Limb (tissue), 2 donors: ENCODE results near the gene PRTN3.
"Not testable (repeated sequence)": the region's sequence is repeated elsewhere in the genome, so short reads cannot be mapped to it uniquely, and the experiment has no call there.

Experiments used
- DNase-seq, 2 donors: peaks; one replicate each; pipeline ENCODE4 v3.0.0-alpha.2; 2016; ENCODE audit errors: extremely low spot score in 2 of 2

PRTN3 gene

DNA sequence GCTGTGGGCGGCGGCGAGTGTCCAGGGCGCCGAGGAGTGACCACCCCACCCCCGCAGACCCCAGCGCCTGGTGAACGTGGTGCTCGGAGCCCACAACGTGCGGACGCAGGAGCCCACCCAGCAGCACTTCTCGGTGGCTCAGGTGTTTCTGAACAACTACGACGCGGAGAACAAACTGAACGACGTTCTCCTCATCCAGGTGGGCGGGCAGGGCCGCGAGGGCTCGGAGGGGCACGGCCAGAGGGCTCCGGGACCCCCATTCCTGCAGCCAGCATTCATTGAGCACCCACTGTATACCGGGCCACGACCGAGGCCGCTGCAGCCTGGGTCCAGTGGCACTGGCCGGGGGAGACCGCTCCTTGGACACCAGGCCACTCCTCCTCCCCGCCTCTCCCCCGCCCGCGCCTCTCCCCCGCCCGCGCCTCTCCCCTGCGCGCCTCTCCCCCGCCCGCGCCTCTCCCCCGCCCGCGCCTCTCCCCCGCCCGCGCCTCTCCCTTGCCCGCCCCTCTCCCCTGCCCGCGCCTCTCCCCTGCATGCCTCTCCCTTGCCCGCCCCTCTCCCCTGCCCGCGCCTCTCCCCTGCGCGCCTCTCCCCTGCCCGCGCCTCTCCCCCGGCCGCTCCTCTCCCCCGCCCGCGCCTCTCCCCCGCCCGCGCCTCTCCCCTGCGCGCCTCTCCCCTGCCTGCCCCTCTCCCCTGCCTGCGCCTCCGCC is 3.2 kb downstream of the PRTN3 start:
- peak in 1 of 2 donors; percentile 34 for DNase-seq

DNA sequence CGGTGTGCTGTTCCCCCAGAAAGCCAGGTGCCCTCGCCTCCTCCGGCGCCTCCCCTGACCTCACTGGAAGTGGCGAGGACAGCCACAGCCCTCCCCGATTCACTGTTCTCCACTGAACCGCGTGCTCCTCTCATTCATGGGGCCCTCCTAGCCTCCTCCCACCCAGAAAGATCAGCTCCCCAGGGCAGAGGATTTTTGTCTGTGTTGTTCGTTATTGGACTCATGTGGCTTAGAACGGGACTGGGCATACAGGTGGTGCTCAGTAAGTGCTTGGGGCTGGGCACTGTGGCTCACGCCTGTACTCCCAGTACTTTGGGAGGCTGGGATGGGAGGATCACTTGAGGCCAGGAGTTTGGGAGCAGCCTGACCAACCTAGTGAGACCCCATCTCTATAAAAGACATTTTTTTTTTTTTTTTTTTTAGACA is 3.8 kb downstream of the PRTN3 start:
- no peak for DNase-seq

DNA sequence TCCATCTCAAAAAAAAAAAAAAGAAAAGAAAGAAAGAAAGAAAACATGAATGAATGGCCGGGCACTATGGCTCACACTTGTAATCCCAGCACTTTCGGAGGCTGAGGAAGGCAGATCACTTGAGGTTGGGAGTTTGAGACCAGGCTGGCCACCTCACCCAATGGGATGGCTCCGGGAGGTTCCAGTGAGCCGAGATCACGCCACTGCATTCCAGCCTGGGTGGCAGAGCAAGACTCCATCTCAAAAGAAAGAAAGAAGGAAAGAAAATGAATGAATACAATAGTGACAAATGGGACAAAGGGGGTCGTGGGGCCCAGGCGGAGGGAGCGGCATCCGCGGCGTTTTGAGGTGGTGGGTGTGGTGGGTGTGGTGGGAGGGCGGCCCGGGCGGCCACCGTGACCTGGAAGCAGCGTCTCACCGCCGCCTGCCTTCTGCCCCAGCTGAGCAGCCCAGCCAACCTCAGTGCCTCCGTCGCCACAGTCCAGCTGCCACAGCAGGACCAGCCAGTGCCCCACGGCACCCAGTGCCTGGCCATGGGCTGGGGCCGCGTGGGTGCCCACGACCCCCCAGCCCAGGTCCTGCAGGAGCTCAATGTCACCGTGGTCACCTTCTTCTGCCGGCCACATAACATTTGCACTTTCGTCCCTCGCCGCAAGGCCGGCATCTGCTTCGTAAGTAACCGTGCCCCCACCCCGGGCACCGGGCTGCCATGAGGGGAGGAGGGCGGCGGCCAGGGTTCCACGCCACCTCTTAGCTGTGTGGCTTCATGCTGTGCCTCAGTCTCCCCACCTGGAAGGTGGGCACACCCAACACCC is 5.1 kb downstream of the PRTN3 start:
- no peak for DNase-seq

GRCh38 chr19:848386-848921 is 7.7 kb downstream of the PRTN3 start:
- DNase-seq = no peak

GRCh38 chr19:849195-849594 is 8.4 kb downstream of the PRTN3 start:
- DNase-seq = not testable (repeated sequence)

- peak; percentile 42 to 68 for DNase-seq
Observed at GRCh38 chr19:850221-850978, 9.6 kb downstream of the PRTN3 start.

DNA sequence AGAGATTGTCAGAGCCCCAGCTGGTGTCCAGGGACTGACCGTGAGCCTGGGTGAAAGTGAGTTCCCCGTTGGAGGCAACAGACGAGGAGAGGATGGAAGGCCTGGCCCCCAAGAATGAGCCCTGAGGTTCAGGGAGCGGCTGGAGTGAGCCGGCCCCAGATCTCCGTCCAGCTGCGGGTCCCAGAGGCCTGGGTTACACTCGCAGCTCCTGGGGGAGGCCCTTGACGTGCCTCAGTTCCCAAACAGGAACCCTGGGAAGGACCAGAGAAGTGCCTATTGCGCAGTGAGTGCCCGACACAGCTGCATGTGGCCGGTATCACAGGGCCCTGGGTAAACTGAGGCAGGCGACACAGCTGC is 10.2 kb downstream of the PRTN3 start:
- no peak for DNase-seq

DNA sequence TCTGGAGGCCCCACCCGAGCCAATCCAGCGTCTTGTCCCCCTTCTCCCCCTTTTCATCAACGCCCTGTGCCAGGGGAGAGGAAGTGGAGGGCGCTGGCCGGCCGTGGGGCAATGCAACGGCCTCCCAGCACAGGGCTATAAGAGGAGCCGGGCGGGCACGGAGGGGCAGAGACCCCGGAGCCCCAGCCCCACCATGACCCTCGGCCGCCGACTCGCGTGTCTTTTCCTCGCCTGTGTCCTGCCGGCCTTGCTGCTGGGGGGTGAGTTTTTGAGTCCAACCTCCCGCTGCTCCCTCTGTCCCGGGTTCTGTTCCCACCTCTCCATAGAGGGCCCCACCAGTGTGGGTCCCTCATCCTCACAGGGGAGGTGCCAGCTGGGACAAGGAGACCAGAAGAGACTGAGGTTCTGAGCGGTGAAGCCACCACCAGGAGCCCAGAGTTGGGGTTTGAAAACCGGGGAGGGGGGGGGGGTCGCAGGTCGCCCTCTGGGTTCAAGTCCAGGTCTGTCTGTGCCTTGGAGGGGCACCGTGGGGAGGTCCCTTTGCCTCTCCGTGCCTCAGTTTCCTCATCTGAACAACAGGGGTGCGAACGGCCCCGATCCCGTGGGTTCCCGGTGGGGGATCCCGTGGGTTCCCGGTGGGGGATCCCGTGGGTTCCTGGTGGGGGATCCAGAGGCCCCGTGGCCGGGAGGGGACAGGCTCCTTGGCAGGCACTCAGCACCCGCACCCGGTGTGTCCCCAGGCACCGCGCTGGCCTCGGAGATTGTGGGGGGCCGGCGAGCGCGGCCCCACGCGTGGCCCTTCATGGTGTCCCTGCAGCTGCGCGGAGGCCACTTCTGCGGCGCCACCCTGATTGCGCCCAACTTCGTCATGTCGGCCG is 11.6 kb downstream of the PRTN3 start, which contains the start of gene ELANE:
ELANE (plus strand) TSS at position 168 of the 878 bp plus-strand sequence; CDS start at position 194, 26 bp downstream.
- no peak for DNase-seq

- DNase-seq = no peak
Observed at GRCh38 chr19:853014-853585, 12.3 kb downstream of the PRTN3 start.

DNA sequence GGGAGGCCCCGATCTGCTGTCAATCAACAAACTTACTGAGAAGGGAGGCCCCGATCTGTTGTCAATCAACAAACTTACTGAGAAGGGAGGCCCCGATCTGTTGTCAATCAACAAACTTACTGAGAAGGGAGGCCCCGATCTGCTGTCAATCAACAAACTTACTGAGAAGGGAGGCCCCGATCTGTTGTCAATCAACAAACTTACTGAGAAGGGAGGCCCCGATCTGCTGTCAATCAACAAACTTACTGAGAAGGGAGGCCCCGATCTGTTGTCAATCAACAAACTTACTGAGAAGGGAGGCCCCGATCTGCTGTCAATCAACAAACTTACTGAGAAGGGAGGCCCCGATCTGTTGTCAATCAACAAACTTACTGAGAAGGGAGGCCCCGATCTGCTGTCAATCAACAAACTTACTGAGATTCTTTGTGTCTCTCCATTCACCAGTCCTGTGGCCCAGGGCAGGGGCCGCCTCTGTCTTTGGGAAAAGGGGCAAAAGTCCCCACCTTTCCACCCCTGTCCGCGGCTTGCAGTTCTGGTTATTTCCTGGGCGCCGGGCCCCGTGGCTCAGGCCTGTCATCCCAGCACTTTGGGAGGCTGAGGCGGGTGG is 12.9 kb downstream of the PRTN3 start:
- DNase-seq = not testable (repeated sequence)

DNA sequence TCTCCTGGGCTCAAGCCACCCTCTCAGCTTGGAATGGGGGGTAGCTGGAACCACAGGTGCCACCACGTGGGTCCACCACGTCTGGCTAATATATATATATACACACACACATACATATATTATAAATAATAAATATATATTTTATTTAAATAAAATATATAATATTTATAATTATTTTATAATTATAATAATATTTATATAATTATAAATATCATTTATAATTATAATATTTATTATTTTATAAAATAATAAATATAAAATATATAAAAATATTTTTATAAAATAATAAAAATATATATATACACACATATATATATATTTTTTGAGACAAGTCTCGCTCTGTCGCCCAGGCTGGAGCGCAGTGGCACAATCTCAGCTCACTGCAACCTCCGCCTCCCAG is 13.8 kb downstream of the PRTN3 start:
- DNase-seq = no peak

- no peak for DNase-seq
Observed at GRCh38 chr19:855142-855541, 14.3 kb downstream of the PRTN3 start.

GRCh38 chr19:855566-856120 is 14.8 kb downstream of the PRTN3 start:
- no peak for DNase-seq

DNA sequence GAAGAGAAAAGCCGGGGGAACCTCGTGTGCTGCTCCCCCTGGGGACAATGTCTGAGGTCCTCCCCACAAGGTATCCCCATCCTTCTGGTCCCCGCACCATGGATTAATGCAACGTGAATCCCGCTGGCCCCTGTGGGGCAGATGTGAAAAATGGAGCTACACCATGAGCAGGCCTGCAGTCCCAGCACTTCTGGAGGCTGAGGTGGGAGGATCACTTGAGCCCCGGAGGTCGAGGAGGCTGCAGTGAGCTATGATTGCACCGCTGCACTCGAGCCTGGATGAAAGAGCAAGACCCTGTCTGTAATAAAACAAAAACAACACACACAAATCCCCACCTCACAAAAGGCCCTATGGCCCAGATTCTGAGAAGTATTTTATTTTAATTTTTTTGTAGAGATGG is 17.5 kb downstream of the PRTN3 start:
- DNase-seq = no peak

GRCh38 chr19:858868-859843 is 18.4 kb downstream of the PRTN3 start, which contains the start of gene CFD:
CFD (plus strand) TSS chr19:859664; CDS start chr19:859690, 26 bp downstream.
- DNase-seq = no peak

GRCh38 chr19:861141-861755 is 20.4 kb downstream of the PRTN3 start:
- DNase-seq = no peak

DNA sequence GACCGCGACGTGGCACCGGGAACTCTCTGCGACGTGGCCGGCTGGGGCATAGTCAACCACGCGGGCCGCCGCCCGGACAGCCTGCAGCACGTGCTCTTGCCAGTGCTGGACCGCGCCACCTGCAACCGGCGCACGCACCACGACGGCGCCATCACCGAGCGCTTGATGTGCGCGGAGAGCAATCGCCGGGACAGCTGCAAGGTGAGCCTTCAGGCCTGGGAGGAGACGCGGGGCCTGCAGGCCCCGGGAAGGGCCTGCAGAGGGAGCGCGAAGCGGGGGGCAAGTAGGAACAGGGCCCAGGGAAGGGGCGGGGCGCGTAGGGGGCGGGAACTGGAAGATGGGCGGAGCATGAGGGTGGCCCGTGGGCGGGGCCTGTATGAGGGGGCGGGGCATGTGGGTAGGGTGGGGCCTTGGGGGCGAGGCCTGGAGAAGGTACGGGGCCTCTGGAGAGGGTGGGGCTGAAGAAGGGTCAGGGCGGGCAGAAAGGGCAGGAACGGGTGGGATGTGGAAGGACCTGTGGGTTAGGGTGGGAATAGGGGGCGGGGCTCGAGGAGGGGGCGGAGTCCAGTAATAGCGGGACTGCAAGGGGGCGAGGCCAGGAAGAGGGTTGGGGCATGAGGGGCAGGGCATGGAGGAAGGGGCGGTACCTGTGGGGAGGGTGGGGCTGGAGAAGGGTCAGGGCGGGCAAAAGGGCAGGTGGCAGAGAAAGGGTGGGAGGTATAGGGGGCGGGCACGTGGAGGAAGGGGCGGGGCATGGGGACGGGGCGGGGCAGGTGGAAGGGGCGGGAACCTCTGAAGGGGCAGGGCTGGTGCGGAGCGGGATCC is 21.2 kb downstream of the PRTN3 start:
- DNase-seq = no peak
